Colonic mucosa (tissue), 4 donors: ENCODE results near the gene RBPMS2. TPM values are rescaled to one million over a fixed set of nuclear protein-coding genes. Genes with fewer than 3 reads are reported as not detected.

Experiments
- DNase-seq: peaks from one replicate; pipeline ENCODE4 v3.0.0-alpha.2; 2020
- H3K27ac ChIP-seq: fragments of 200-600 bp; one replicate; pipeline ENCODE4 v1.8.0; 2021
- H3K27me3 ChIP-seq: fragments of 200-600 bp; one replicate; pipeline ENCODE4 v1.8.0; 2021
- H3K36me3 ChIP-seq: fragments of 200-600 bp; one replicate; pipeline ENCODE4 v1.8.0; 2021
- H3K4me1 ChIP-seq: fragments of 200-600 bp; one replicate; pipeline ENCODE4 v1.8.0; 2021; ENCODE audit warnings: mild to moderate bottlenecking
- H3K4me3 ChIP-seq: fragments of 200-600 bp; one replicate; pipeline ENCODE4 v1.8.0; 2021
- H3K9ac ChIP-seq, 2 donors: one replicate each; pipeline ENCODE4 v1.7.0; 2013; ENCODE audit warnings: control low read depth in 2 of 2, low read depth in 2 of 2, low read length in 2 of 2
- H3K9me3 ChIP-seq: fragments of 200-600 bp; one replicate; pipeline ENCODE4 v1.8.0; 2021
- intact Hi-C: fragments of 100-400 bp; cut with DNase I; formaldehyde crosslinking; loops from one replicate; pipeline ENCODE4 v1.14.1; 2022
- total RNA-seq, 2 donors: library from RNA; stranded (reverse); fragmentation: NEBNext Ultra II Directional in 1 of 2; extraction: Animal tissue kit (Norgen Biotek cat#: 25700) in 1 of 2; gene quantifications; one replicate each; pipeline ENCODE4 v1.2.1, GENCODE V29; 2021
- TF ChIP-seq, protein P1 (sequence below): fragments of 200-600 bp; IDR thresholded peaks from one replicate; pipeline ENCODE4 v1.8.0; 2022; ENCODE audit warnings: antibody characterized with exemption, mild to moderate bottlenecking
- donor health status: healthy.
- donor health status: DM: no; HTN: no; CAD: no.
- donor health status: DM: no; HTN: no; CAD: no.

RBPMS2 gene
- total RNA-seq, 2 donors from 2014 or later = 1.3 to 14.5 TPM

GRCh38 chr15:64792282-64792681 lies 16.9 kb upstream of the RBPMS2 start:
- Histone ChIP-seq H3K9ac (no peak overlapping the region), H3K36me3 (no peaks in the 10 kb centered on the region), H3K27ac (no peak overlapping the region), H3K27me3 (no peaks in the 10 kb centered on the region), H3K4me1 (no peaks in the 10 kb centered on the region), H3K4me3 (no peak overlapping the region), H3K9me3 (no peaks in the 10 kb centered on the region)
- TF ChIP-seq, protein P1, sequence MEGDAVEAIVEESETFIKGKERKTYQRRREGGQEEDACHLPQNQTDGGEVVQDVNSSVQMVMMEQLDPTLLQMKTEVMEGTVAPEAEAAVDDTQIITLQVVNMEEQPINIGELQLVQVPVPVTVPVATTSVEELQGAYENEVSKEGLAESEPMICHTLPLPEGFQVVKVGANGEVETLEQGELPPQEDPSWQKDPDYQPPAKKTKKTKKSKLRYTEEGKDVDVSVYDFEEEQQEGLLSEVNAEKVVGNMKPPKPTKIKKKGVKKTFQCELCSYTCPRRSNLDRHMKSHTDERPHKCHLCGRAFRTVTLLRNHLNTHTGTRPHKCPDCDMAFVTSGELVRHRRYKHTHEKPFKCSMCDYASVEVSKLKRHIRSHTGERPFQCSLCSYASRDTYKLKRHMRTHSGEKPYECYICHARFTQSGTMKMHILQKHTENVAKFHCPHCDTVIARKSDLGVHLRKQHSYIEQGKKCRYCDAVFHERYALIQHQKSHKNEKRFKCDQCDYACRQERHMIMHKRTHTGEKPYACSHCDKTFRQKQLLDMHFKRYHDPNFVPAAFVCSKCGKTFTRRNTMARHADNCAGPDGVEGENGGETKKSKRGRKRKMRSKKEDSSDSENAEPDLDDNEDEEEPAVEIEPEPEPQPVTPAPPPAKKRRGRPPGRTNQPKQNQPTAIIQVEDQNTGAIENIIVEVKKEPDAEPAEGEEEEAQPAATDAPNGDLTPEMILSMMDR = no peak
- no peak for DNase-seq
- intact Hi-C loops = no loop called here

- Histone ChIP-seq H3K4me3 (no peak overlapping the region), H3K27ac (no peak overlapping the region), H3K9ac (no peak overlapping the region), H3K27me3 (no peaks in the 10 kb centered on the region), H3K36me3 (no peaks in the 10 kb centered on the region), H3K9me3 (no peaks in the 10 kb centered on the region), H3K4me1 (no peaks in the 10 kb centered on the region)
- intact Hi-C loops = no loop called here
- TF ChIP-seq, protein P1 = no peak
- no peak for DNase-seq
These were observed 16.0 kb upstream of the RBPMS2 start for GRCh38 chr15:64791401-64791800.

DNA sequence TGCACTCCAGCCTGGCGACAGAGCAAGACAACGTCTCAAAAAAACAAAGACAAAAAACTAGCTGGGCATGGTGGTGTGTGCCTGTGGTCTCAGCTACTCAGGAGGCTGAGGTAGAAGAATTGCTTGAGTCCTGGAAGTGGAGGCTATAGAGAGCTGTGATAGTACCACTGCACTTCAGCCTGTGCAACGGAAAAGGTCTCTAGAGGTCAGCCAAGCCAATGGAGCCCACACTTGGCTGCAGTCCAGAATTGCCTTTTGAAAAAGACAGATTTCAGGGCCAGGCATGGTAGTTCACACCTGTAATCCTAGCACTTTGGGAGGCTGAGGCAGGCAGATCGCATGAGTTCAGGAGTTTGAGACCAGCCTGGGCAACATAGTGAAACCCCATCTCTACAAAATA lies 8.4 kb upstream of the RBPMS2 start:
- intact Hi-C loops = no loop called here
- no peaks in the 10 kb centered on the region for H3K36me3 ChIP-seq
- H3K9me3 ChIP-seq = no peaks in the 10 kb centered on the region
- DNase-seq = no peak
- H3K27ac ChIP-seq = no peak overlapping the region
- no peak overlapping the region for H3K9ac ChIP-seq
- H3K4me3 ChIP-seq = no peak overlapping the region
- H3K27me3 ChIP-seq = no peaks in the 10 kb centered on the region
- TF ChIP-seq, protein P1 = no peak
- H3K4me1 ChIP-seq = no peaks in the 10 kb centered on the region

DNA sequence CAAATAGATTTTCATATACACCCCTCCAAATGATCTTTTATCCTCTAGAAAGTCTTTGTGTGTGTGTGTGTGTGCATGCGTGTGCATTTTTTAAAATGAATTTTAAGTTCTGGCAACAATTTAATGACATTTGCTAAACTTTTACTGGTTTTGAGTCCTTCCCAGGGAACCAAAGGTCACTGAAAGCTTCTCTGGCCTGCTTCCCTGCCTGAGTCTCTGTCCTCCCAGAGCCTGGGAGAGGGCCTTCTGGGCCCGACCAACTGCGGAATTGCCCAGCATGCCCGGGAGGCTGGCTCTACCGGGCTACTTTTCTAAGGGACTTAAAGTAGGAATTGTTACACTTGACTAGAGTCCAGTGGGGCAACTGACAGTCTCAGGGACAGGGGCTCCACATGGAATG lies 7.4 kb upstream of the RBPMS2 start:
- intact Hi-C loops = no loop called here
- Histone ChIP-seq H3K4me1 (no peaks in the 10 kb centered on the region), H3K9ac (no peak overlapping the region), H3K4me3 (no peak overlapping the region), H3K27ac (no peak overlapping the region), H3K27me3 (no peaks in the 10 kb centered on the region), H3K36me3 (no peaks in the 10 kb centered on the region), H3K9me3 (no peaks in the 10 kb centered on the region)
- TF ChIP-seq, protein P1 = no peak
- DNase-seq = no peak

- no peak for DNase-seq
- Histone ChIP-seq H3K36me3 (no peaks in the 10 kb centered on the region), H3K27ac (no peak overlapping the region), H3K9me3 (no peaks in the 10 kb centered on the region), H3K4me1 (no peaks in the 10 kb centered on the region), H3K27me3 (peaks cover 3% of the 10 kb centered on the region), H3K9ac (no peak overlapping the region), H3K4me3 (no peak overlapping the region)
- TF ChIP-seq, protein P1 = no peak
- intact Hi-C loops = no loop called here
These were observed 5.9 kb upstream of the RBPMS2 start for GRCh38 chr15:64781299-64781698.
